Measurements from ENCODE around the gene TMEM208.

TMEM208 gene

GRCh38 chr16:67210069-67210937 lies 16.6 kb upstream of the TMEM208 start:
- DNase-seq: no peak

DNA sequence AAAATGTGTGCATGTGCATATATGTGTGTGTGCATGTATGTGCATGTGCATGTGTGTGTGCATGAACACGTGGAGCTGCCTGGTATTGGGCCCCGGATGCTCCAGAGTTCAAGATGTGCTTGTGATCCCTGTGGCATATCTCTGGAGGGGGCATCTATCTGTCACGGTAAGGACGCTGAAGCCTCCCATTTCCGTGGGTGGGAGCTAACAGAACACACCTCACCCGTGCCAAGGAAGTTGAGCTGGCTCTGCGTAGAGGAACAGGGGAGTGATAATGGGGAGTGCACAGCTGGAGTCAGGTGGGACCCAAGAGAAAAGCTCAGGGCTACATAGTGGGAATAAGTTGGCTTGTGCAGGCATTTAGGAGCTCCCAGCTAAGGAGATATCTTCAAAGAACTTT lies 15.3 kb upstream of the TMEM208 start:
- DNase-seq: no peak

GRCh38 chr16:67212766-67213165 lies 14.2 kb upstream of the TMEM208 start:
- DNase-seq: no peak

GRCh38 chr16:67213197-67214019 lies 13.5 kb upstream of the TMEM208 start:
- no peak for DNase-seq

- no peak for DNase-seq
Measured at GRCh38 chr16:67215706-67216105, 11.2 kb upstream of the TMEM208 start.

- DNase-seq: no peak
Measured at GRCh38 chr16:67216612-67217490, 10.1 kb upstream of the TMEM208 start.

DNA sequence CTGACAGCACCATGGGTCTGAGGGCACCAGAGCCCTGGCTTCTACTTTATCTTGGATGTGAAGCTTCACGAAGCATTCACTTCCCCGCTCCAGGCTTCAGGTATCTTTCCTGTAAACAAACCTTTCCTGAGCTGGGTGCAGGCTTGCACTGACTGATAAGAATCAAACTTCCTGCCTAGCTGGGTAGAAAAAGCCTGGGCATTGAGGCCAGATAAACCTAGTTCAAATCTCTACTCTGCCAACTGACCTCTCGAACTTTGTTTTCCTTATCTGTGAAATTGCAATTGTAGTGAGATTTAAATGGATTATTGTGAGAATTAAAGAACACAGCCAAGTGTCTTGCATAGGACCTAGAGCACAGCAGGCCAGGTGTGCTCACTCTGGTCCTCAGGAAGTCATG lies 2.9 kb upstream of the TMEM208 start:
- DNase-seq: no peak

DNA sequence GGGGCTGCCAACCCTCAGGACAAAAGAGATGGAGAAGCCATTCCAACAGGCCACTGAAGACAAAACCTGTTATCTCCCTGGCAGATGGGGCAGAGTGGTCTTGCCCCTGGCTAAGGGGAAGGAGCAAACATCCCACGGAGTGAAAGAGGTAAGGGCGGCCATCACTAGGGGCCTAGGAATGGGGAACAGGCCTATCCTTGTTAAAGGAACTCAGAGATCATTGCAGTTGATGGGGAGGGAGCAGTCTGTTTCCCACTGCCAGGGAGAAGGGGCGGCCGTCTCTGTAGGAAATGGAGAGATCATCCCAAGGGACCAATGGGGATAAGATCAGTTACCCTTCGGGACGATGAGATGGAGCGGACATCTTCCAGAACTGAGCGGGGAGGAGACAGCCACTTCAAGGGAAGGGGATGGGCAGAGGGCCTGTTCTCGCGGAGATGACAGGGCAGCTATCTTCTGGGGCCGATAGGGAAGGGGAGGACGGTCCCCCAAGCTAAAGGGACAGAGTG lies 581 bp upstream of the TMEM208 start:
- DNase-seq: no peak

DNA sequence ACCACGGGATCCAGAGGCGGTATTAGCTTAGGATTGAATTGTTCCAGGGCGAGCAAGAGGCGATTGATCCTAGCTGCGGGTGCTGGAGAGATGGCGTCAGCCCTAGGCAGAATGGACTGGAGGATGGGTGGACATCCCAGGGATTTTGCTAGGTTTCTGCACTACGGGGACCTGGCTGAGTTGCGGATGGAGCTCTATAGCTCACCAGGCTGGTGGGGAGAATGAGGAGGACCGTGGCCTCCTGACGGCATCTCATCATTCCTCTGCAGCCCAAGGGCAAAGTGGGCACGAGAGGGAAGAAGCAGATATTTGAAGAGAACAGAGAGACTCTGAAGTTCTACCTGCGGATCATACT lies 614 bp downstream of the TMEM208 start:
- no peak for DNase-seq

DNA sequence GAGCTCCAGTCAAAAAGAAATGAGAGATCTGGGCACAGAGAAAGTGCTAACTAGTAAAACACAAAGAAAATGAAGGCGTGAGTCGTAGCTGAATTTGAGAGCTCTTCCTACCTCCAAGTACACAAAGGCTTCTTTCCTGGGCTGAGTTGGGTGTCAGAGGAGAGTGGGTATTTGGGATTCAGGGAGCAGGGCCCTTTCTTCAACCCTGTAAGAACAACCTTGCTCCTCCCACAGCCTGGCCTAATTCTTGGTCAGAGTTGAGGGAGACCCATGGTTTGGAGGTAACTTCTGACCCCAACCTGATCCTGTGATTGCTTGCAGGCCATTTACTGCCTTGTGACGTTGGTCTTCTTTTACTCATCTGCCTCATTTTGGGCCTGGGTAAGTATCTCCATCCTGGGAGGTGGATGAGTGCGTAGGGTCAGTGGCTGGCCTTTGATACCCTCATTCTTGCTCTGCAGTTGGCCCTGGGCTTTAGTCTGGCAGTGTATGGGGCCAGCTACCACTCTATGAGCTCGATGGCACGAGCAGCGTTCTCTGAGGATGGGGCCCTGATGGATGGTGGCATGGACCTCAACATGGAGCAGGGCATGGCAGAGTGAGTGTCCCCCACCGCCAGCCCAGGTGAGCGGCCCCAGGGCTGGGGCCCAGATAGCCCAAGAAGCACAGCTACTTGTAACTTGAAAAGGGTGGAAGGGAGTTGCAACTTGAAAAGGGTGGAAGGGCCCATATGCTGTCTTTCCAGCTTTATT lies 1.3 kb downstream of the TMEM208 start:
- DNase-seq: no peak

DNA sequence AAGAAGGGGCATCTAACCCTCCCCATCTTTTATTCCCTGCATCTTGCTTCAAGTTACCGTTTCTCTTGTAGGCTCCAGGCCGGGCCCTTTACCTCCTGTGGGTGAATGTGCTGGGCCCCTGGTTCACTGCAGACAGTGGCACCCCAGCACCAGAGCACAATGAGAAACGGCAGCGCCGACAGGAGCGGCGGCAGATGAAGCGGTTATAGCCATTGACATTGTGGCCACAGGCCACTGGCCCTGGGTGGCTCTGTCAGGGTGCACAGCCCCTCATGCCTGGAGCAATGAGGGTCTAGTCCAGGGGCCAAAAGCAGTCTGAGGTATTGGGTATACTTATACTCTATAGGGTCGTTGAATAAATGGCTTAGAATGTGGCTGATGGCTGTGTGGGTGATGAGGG lies 2.0 kb downstream of the TMEM208 start:
- no peak for DNase-seq

DNA sequence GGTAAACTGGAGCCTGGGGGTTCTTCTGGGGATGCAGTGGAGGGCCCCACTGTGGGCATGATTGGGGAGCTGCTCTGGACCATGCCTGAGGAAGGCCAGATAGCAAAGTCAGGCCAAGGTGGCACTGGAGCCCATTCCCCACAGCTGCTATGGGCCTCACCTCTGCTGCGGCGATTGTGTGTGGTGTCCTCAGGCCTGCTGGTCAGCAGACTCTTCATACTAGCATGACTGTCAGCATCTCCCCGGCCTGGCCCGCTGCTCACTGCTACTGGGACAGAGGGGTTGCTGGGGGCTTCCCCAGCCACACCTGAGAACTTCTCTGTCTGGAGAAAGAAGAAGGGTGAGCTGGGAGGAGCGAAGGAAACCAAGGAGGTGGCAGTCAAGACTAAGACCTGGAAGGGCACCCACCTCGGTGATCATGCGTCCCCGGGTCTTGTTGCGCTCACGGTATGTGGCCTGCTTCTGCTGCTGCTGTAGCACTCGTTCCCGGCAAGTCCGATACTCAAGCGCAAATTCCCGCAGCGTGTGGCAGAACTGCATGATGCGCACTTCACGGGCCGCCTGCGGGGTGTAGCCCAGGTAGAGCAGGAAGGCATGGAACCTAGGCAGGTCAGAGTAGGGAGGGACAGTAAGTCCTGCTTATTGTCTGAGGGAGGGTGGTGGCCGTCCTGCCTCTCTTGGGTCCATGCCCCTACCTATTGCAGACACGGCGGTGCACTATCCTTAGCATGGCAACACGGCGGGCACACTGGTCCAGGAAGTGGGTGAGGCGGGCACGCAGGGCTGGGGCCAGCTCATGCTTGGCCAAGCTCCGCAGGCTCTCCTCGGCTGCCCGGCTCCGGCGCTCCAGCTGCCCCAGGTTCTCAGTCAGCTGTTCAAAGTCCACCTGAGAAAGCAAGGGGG lies 3.2 kb downstream of the TMEM208 start:
- DNase-seq: no peak

DNA sequence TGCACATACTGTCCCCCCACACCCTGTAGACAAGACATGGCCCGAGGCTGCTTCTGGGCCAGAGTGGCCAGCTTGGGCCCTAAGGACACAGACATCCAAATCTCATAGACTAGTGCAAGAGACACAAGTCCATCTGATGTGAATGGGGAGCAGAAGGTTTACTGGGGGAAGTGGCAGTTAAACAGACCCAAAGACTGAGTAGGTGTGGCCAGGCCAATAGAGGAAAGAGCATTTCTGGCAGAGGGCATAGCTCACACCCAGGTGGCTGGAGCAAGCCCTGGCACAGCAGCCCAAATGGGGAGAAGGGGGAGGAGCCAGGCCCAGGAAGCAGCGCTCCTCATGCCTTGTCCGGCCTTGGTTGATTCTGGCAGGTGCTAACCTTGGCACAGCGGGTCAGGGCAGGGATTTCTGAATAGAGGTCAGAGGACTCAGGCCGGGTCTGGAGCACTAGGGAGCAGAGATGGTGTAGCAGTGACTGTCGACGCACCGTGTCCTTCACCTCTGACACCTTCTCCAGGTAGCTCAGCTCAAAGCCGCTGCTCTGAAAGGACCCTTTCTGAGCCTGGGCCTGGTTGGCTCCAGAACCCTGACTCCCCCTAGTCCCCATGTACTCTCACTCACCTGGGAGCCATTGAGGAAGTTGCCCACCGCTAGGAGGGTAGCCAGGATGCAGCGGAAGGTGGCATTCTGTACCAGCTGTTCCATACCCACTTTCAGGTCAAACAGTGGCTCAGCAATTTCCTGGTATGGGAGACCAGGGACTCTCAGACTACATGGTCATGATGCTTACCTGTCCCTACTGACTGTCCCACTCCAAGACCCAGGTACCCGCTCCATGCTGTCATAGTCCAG lies 4.1 kb downstream of the TMEM208 start:
- DNase-seq: no peak

DNA sequence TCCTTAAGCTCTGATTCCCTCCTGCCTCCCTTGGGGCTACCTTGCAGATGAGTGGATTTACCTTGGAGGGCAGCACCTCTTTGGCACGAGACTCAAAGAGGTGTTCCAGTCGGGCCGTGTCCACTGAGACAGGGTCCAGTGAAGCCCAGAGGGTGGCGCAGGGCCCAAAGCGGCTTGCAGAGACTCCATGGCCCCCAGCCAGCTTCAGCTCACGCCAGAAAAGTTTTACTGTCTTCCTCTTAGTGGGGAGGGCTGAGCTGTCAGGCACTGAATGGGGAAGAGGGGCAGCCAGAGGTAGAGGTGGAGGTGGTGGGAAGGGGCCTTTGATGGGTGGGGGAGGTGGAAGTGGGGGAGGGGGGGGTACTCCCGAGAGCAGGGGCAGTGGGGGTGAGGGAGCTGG lies 6.7 kb downstream of the TMEM208 start:
- DNase-seq: no peak

GRCh38 chr16:67234180-67234597 lies 7.3 kb downstream of the TMEM208 start:
- no peak for DNase-seq

DNA sequence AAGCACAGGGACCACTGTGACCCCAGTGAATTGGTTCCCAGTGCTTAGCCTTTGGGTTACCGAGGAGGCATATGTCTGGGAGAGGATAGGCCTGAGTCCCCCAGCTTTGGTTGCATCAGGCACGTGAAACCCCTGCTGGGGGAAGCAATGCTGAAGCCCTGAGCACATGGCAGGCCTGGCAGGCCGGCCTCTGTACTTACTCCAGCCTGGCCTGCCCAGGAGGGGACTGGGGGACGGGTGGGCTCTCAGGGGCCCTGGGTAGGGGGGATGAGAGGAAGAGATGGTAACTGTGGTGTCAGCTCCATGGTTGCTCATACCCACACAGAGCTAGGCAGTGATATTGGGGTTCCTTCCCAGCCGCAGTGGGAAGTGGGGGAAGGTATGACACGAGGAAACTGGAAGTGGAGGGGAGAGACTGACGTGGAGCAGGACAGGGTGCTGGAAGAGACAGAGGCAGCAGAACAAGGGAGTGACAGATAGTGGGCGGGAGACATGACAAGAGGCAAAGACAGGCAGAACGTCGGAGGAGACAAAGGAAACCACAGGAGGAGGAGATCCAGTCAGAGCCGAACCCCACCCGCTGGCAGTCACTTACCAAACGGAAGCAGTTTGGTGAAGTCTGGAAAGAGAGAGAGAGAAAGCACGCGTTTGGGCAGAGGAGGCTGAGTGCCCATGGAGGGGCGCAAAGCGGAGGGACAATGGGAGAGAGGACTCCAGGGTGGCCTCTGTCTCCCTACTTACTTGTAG lies 9.1 kb downstream of the TMEM208 start:
- peak; percentile 17 for DNase-seq

DNA sequence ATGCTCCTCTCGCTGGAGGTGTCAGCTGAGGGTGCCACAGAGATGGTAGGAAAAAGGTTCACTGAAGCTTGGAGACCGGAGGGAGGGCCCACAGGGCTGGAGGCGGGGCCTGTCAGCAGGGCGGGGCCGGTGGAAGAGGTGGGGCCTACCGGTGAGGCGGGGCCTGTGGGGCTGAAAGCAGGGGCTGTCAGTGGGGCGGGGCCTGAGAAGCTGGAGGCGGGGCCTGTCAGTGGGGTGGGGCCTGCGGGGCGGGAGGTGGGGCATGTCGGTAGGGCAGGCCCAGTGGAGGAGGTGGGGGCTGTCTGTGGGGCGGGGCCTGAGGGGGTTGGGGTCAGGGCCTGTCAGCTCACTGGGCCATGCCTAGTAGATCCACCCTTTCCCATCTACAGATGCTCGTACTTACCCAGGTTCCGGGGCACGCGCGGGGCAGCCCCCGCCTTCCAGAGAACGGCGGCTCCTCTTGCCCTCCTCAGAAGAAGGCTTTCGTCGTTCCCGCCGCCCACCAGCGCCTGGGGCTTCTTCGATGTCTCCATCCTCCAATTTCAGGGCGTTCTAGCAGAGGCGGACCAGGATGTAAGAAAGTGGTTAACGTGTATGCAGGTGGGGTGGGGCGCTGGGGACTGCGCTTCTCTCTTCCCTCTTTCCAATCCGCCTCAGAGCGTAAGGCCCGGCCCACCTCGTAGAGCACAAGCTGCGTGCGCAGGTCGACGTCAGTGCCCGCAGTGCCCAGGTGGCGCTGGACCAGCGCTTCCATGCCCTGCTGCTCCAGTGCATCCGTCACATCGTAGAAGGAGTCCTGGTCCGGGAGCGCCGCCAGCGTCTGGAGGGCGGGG lies 9.8 kb downstream of the TMEM208 start:
- DNase-seq: peak; percentile 55

Data from femur (tissue), 1 donor.